Mesenchymal stem cell (in vitro differentiated cells and primary cell): ENCODE measurements around the gene DHRS4L2.
A peak's percentile ranks its signal among the peaks of the same experiment; 100 is the strongest.
"Not testable (repeated sequence)": the region's sequence is repeated elsewhere in the genome, so short reads cannot be mapped to it uniquely, and the experiment has no call there.

Experiments
- DNase-seq: peaks from one replicate; pipeline ENCODE4 v3.0.0-alpha.2; 2013
- H2AFZ ChIP-seq: one replicate; pipeline ENCODE4 v1.6.1; 2013; ENCODE audit warnings: low read depth, mild to moderate bottlenecking, control low read depth, inconsistent platforms, low read length, moderate library complexity
- H2AK5ac ChIP-seq: 2 replicates; pipeline ENCODE4 v1.6.1; 2013; ENCODE audit warnings: low read length, moderate library complexity, mild to moderate bottlenecking, inconsistent platforms; ENCODE audit not compliant: severe bottlenecking
- H2BK120ac ChIP-seq: one replicate; pipeline ENCODE4 v1.6.1; 2013; ENCODE audit warnings: low read depth, mild to moderate bottlenecking, inconsistent platforms, low read length, moderate library complexity
- H2BK12ac ChIP-seq, 2 experiments: one replicate each; pipeline ENCODE4 v1.6.1; 2013; ENCODE audit warnings: inconsistent platforms in 2 of 2, low read length in 2 of 2, mild to moderate bottlenecking in 2 of 2, moderate library complexity in 2 of 2, control low read depth in 1 of 2
- H2BK15ac ChIP-seq: one replicate; pipeline ENCODE4 v1.6.1; 2013; ENCODE audit warnings: mild to moderate bottlenecking, low read depth, inconsistent platforms; ENCODE audit not compliant: poor library complexity, severe bottlenecking
- H2BK5ac ChIP-seq: 2 replicates; pipeline ENCODE4 v1.6.1; 2013; ENCODE audit warnings: low read depth, mild to moderate bottlenecking, low read length, control low read depth, inconsistent platforms; ENCODE audit not compliant: poor library complexity, severe bottlenecking
- H3K14ac ChIP-seq, 2 experiments: one replicate each; pipeline ENCODE4 v1.6.1; 2013; ENCODE audit warnings: inconsistent platforms in 2 of 2, low read length in 2 of 2, control low read depth in 1 of 2, mild to moderate bottlenecking in 1 of 2, moderate library complexity in 1 of 2
- H3K18ac ChIP-seq, 2 experiments: one replicate each; pipeline ENCODE4 v1.6.1; 2013; ENCODE audit warnings: inconsistent platforms in 2 of 2, low read length in 2 of 2, control low read depth in 1 of 2, low read depth in 1 of 2, mild to moderate bottlenecking in 1 of 2
- H3K23ac ChIP-seq, 2 experiments: one replicate each; pipeline ENCODE4 v1.6.1; 2013; ENCODE audit warnings: inconsistent platforms in 2 of 2, low read length in 2 of 2, mild to moderate bottlenecking in 2 of 2, moderate library complexity in 2 of 2, control low read depth in 1 of 2
- H3K27ac ChIP-seq: 2 replicates; pipeline ENCODE4 v1.5.1; 2013; ENCODE audit warnings: mild to moderate bottlenecking, moderate library complexity, low read length, control low read depth, inconsistent platforms; ENCODE audit not compliant: poor library complexity, severe bottlenecking
- H3K27me3 ChIP-seq, 2 experiments: 2 replicates each; pipeline versions ENCODE4 v1.6.1 to v1.7.0; 2013; ENCODE audit warnings: low read length in 2 of 2, mild to moderate bottlenecking in 2 of 2, moderate library complexity in 2 of 2, control low read depth in 1 of 2, inconsistent platforms in 1 of 2; ENCODE audit not compliant: control insufficient read depth in 1 of 2, insufficient read depth in 1 of 2
- H3K36me3 ChIP-seq, 2 experiments: 2 replicates each; pipeline versions ENCODE4 v1.6.1 to v1.7.0; 2013; ENCODE audit warnings: low read length in 2 of 2, control low read depth in 1 of 2, inconsistent platforms in 1 of 2, low read depth in 1 of 2, mild to moderate bottlenecking in 1 of 2; ENCODE audit not compliant: insufficient read depth in 2 of 2, control insufficient read depth in 1 of 2
- H3K4ac ChIP-seq, 2 experiments: one replicate each; pipeline ENCODE4 v1.6.1; 2013; ENCODE audit warnings: inconsistent platforms in 2 of 2, low read length in 2 of 2, mild to moderate bottlenecking in 2 of 2, moderate library complexity in 2 of 2, control low read depth in 1 of 2, low read depth in 1 of 2
- H3K4me1 ChIP-seq: 2 replicates; pipeline ENCODE4 v1.6.1; 2013; ENCODE audit warnings: low read depth, low read length, control low read depth; ENCODE audit not compliant: control insufficient read depth, insufficient read depth
- H3K4me2 ChIP-seq: 2 replicates; pipeline ENCODE4 v1.6.1; 2013; ENCODE audit warnings: low read length, mild to moderate bottlenecking, inconsistent platforms; ENCODE audit not compliant: poor library complexity, severe bottlenecking
- H3K4me3 ChIP-seq, 2 experiments: 2 replicates each; pipeline versions ENCODE4 v1.5.1 to v1.7.0; 2013; ENCODE audit warnings: low read length in 2 of 2, mild to moderate bottlenecking in 2 of 2, control low read depth in 1 of 2, low read depth in 1 of 2; ENCODE audit not compliant: insufficient read depth in 1 of 2
- H3K79me1 ChIP-seq: replicated peaks from 2 replicates; pipeline ENCODE4 v1.6.1; 2013; ENCODE audit warnings: mild to moderate bottlenecking, control low read depth, low read length, inconsistent platforms; ENCODE audit not compliant: poor library complexity, severe bottlenecking
- H3K9ac ChIP-seq: 2 replicates; pipeline ENCODE4 v1.7.0; 2013; ENCODE audit warnings: mild to moderate bottlenecking, low read length, moderate library complexity
- H3K9me3 ChIP-seq: 2 replicates; pipeline ENCODE4 v1.7.0; 2013; ENCODE audit warnings: mild to moderate bottlenecking, low read length; ENCODE audit not compliant: control insufficient read depth
- H4K8ac ChIP-seq: one replicate; pipeline ENCODE4 v1.6.1; 2013; ENCODE audit warnings: inconsistent platforms, mild to moderate bottlenecking, low read length, moderate library complexity
- H4K91ac ChIP-seq: one replicate; pipeline ENCODE4 v1.6.1; 2013; ENCODE audit warnings: mild to moderate bottlenecking, low read length, inconsistent platforms
- WGBS: methylation state at CpG from one replicate; pipeline ENCODE4 v1.1.7; 2013; ENCODE audit warnings: mixed read lengths; 5-methylcytosine and 5-hydroxymethylcytosine counted together

Gene DHRS4L2

GRCh38 chr14:24029687-24030086 is 41.0 kb downstream of the DHRS4L2 start:
- H3K79me1 ChIP-seq, H3K36me3 ChIP-seq, H2BK120ac ChIP-seq, H4K91ac ChIP-seq, DNase-seq, H3K4me1 ChIP-seq, H3K14ac ChIP-seq, H3K4me2 ChIP-seq, H3K23ac ChIP-seq, H3K4ac ChIP-seq, H3K27me3 ChIP-seq, H2BK5ac ChIP-seq, H4K8ac ChIP-seq, H3K18ac ChIP-seq, H2BK15ac ChIP-seq, H3K4me3 ChIP-seq, H2BK12ac ChIP-seq, H3K9me3 ChIP-seq, H2AFZ ChIP-seq, H3K27ac ChIP-seq, H2AK5ac ChIP-seq, H3K9ac ChIP-seq: not testable (repeated sequence)
- WGBS: 100% methylated on average over 2 of the region's 3 CpGs

- H3K9me3 ChIP-seq, H2BK120ac ChIP-seq, H3K27me3 ChIP-seq, H3K27ac ChIP-seq, H3K79me1 ChIP-seq, H2AK5ac ChIP-seq, H2BK15ac ChIP-seq, H3K23ac ChIP-seq, H4K91ac ChIP-seq, H3K4ac ChIP-seq, H4K8ac ChIP-seq, H3K4me1 ChIP-seq, H3K36me3 ChIP-seq, H2BK12ac ChIP-seq, H3K9ac ChIP-seq, H2BK5ac ChIP-seq, H2AFZ ChIP-seq, DNase-seq, H3K4me3 ChIP-seq, H3K14ac ChIP-seq, H3K4me2 ChIP-seq, H3K18ac ChIP-seq: not testable (repeated sequence)
- 67% methylated on average over 1 of the region's 2 CpGs for WGBS
These were observed 42.6 kb downstream of the DHRS4L2 start for GRCh38 chr14:24031331-24031730.

GRCh38 chr14:24032727-24033418 is 44.1 kb downstream of the DHRS4L2 start:
- no peak overlapping the region for H3K4me2 ChIP-seq
- no peak overlapping the region for H3K14ac ChIP-seq
- no peak overlapping the region for H3K4ac ChIP-seq
- WGBS: 84% methylated on average over 2 of the region's 2 CpGs
- H3K79me1 ChIP-seq: no peaks in the 10 kb centered on the region
- no peaks in the 10 kb centered on the region for H3K27me3 ChIP-seq
- H3K4me3 ChIP-seq: no peak overlapping the region
- no peaks in the 10 kb centered on the region for H3K4me1 ChIP-seq
- no peak overlapping the region for H2AFZ ChIP-seq
- no peak overlapping the region for H2BK12ac ChIP-seq
- no peak overlapping the region for H3K18ac ChIP-seq
- H4K91ac ChIP-seq: no peak overlapping the region
- no peak overlapping the region for H3K23ac ChIP-seq
- no peak overlapping the region for H2BK120ac ChIP-seq
- no peak overlapping the region for H3K27ac ChIP-seq
- peaks cover 3% of the 10 kb centered on the region for H3K9me3 ChIP-seq
- no peak overlapping the region for H2BK15ac ChIP-seq
- no peak overlapping the region for H4K8ac ChIP-seq
- H2BK5ac ChIP-seq: no peak overlapping the region
- DNase-seq: peak; percentile 61
- no peaks in the 10 kb centered on the region for H3K36me3 ChIP-seq
- H2AK5ac ChIP-seq: no peak overlapping the region
- no peak overlapping the region for H3K9ac ChIP-seq

- WGBS: 57% methylated on average over 1 of the region's 4 CpGs
- peak overlapping the region; percentile 80 for H3K4me2 ChIP-seq
These were observed 47.0 kb downstream of the DHRS4L2 start for GRCh38 chr14:24035769-24036168.

More at GRCh38 chr14:24035769-24036168, 47.0 kb downstream of the DHRS4L2 start:
- H3K36me3 ChIP-seq, H3K27me3 ChIP-seq, H4K8ac ChIP-seq, H3K79me1 ChIP-seq, H3K4ac ChIP-seq, H4K91ac ChIP-seq, H2BK120ac ChIP-seq, H3K14ac ChIP-seq, H2AK5ac ChIP-seq, H3K23ac ChIP-seq, H3K9me3 ChIP-seq, H3K4me1 ChIP-seq, H2BK15ac ChIP-seq, DNase-seq, H3K27ac ChIP-seq, H2BK5ac ChIP-seq: not testable (repeated sequence)
- Histone ChIP-seq H3K18ac (peak overlapping the region in 1 of 2 experiments; percentile 88), H3K9ac (peak overlapping the region; percentile 90), H2BK12ac (peak overlapping the region in 1 of 2 experiments; percentile 8), H2AFZ (peak overlapping the region; percentile 94), H3K4me3 (peak overlapping the region; percentile 77 to 89)
